ENCODE results near the gene TAF1B. TPM values are rescaled to one million over a fixed set of nuclear protein-coding genes. Genes with fewer than 3 reads are reported as not detected.
A peak's percentile ranks its signal among the peaks of the same experiment; 100 is the strongest.

TAF1B gene
- total RNA-seq, 1 donor: 49.3 TPM

DNA sequence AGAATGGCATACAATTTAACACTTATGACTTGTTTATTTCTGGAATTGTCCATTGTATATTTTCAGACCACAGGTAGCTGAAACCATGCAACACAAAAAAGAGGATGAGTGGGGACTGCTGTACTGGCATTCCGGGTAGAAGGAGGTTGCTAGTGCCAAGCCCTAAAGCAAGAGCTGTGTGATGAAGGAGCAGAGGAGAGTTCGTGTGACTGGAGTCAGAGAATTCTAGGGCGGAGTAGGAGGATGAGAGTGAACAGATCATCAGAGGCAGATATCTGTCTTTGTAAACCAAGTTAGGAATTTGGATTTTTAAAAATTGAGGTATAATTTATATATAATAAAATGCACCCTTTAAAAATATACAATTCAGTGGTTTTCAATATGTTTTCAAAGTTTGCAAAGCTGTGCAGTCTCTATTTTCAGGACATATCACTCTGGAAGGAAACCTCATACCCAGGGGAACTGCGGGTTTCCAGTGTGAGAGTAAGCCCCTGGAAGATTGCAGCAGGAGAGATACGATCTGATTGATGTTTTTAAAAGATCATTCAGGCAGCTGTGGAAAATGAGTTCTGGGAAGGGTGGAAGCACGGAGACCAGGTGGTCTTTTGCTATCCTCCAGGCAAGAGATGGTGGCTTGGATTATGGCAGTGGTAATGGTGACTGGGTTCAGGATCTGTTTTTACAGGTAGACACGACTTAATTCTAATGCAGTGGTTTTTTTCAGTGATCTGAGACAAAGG is 36.4 kb downstream of the TAF1B start:
- no peak overlapping the region for H3K4me3 ChIP-seq (ENCODE audit: low read depth, low read length)
- DNase-seq (ENCODE audit: low read depth): no peak
- TF ChIP-seq, protein P1, sequence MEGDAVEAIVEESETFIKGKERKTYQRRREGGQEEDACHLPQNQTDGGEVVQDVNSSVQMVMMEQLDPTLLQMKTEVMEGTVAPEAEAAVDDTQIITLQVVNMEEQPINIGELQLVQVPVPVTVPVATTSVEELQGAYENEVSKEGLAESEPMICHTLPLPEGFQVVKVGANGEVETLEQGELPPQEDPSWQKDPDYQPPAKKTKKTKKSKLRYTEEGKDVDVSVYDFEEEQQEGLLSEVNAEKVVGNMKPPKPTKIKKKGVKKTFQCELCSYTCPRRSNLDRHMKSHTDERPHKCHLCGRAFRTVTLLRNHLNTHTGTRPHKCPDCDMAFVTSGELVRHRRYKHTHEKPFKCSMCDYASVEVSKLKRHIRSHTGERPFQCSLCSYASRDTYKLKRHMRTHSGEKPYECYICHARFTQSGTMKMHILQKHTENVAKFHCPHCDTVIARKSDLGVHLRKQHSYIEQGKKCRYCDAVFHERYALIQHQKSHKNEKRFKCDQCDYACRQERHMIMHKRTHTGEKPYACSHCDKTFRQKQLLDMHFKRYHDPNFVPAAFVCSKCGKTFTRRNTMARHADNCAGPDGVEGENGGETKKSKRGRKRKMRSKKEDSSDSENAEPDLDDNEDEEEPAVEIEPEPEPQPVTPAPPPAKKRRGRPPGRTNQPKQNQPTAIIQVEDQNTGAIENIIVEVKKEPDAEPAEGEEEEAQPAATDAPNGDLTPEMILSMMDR (IDR thresholded peaks at IDR 0.05; ENCODE audit: insufficient read depth, low read length): no peak

DNA sequence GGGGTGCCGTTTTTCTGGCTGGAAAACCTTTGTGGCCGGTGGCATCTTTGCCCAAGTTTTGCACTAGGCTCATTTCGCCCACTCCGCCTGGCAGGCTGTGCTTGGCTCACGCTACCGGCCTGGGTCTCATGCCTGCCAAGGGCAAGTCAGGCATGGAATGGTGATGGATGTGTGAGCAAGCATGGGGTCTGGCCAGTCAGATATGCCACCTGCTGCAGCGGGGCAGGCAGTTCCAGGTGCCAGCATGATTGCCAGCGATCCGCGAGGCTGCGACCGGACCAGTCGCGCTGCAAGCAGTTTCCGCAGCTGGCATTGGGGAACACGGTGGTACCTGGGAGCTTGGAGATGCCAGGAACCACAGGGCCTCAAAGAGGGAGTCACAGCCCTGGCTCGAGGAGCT is 40.6 kb downstream of the TAF1B start:
- DNase-seq (ENCODE audit: low read depth): no peak
- TF ChIP-seq, protein P1 (IDR thresholded peaks at IDR 0.05; ENCODE audit: insufficient read depth, low read length): no peak
- H3K4me3 ChIP-seq (ENCODE audit: low read depth, low read length): no peak overlapping the region

DNA sequence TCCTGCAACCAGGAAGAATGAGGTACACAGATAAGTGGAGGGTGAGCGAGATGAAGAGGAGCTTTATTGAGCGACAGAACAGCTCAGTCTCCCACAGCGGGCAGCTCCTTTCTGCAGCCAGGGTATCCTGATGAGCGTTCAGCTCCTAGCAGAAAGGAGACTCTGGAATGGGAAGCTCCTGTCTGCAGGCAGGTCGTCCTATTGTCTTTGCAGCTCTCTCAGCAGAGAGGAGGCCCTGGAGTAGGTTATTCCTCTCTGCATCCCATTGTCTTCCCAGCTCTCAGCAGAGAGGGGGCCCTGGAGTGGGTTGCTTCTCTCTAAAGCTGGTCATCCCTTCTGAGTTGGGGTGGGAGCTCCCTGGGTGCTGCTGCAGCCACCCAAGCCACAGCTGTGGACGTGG is 41.2 kb downstream of the TAF1B start:
- H3K4me3 ChIP-seq (ENCODE audit: low read depth, low read length): no peak overlapping the region
- no peak for DNase-seq (ENCODE audit: low read depth)
- TF ChIP-seq, protein P1 (IDR thresholded peaks at IDR 0.05; ENCODE audit: insufficient read depth, low read length): no peak

DNA sequence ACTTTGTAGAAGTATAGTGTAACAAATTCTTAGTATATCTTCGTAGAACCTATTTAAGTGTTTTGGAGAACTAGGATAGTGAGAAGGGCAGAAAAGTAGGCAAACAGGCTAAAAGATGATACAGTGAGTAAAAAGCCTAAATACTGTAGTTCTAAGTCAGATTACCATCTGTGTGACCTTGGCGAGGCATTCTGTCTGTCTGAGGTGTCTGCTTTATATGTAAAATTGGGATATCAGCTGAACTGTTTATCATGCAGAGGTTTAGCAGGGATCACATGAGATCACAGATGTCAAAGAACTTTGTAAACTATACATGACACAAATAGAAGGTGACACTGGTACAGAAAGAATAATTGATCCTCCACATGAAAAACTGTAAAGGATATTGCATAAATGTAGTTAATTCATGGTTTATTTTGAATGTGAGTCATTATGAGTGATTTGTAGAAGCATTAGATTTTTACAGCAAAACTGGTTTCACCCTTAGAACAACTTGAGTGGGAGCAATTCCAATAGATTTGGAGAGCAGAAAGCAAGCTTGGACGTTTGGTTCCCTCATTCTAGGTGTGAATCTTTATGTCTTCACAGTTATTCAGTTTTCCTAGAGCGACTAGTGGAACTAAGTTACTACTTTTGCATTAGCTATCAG is 41.9 kb downstream of the TAF1B start:
- TF ChIP-seq, protein P1 (IDR thresholded peaks at IDR 0.05; ENCODE audit: insufficient read depth, low read length): no peak
- peak; percentile 25 for DNase-seq (ENCODE audit: low read depth)
- no peak overlapping the region for H3K4me3 ChIP-seq (ENCODE audit: low read depth, low read length)

DNA sequence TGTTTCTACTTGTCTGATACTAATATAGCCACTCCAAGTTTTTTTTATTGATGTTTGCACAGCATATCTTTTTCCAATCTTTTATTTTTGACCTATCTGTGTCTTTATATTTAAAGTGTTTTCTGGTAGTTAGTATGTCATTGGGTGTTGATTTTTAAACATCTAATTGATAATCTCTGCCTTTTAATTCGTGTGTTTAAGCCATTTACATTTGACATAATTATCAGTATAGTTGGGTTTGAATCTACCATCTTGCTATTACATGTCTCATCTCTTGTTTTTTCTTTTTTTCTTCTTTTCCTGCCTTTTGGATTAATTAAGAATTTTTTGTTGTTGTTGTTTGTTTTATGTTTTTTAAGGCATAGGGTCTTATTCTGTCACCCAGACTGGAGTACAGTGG is 44.2 kb downstream of the TAF1B start:
- TF ChIP-seq, protein P1 (IDR thresholded peaks at IDR 0.05; ENCODE audit: insufficient read depth, low read length): no peak
- DNase-seq (ENCODE audit: low read depth): no peak
- no peak overlapping the region for H3K4me3 ChIP-seq (ENCODE audit: low read depth, low read length)

DNA sequence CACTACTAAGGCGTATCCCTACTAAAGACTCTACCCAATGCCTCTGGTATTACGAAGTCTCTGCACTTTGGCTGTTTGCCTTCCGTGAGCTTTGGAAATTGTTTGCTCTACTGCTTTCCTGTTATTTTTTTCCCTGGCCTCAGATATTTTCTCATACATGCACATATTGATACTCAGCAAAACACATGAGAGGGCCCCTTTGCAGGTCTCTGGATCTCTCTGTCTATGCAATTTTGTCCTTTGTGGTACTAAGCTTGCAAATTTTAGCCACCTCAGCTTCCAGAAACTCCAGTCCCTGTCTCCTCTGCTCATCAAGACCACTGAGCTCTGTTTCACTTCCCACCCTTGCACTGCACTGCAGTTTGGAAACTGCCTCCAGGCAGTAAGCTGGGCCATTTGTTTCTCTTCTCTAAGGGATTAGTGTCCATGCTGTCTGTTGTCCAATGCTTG is 46.6 kb downstream of the TAF1B start:
- peak; percentile 28 for DNase-seq (ENCODE audit: low read depth)
- H3K4me3 ChIP-seq (ENCODE audit: low read depth, low read length): no peak overlapping the region
- TF ChIP-seq, protein P1 (IDR thresholded peaks at IDR 0.05; ENCODE audit: insufficient read depth, low read length): no peak

All from fibroblast of the aortic adventitia (primary cell).